OCI-LY1 (cell line): ENCODE results near the gene SLC22A3.

ENCODE experiments used
- H2AFZ ChIP-seq: fragments of 200-600 bp; sonication (generic), shearing (Covaris generic); 2 replicates; pipeline ENCODE4 v1.6.0; 2014; ENCODE audit warnings: antibody characterized with exemption, mild to moderate bottlenecking, low read length
- H3F3A ChIP-seq: fragments of 200-600 bp; sonication (generic), shearing (Covaris generic); 2 replicates; pipeline ENCODE4 v1.6.0; 2014; ENCODE audit warnings: mild to moderate bottlenecking, antibody characterized with exemption, low read length, moderate library complexity; ENCODE audit not compliant: insufficient read depth
- H3K27ac ChIP-seq: fragments of 200-600 bp; sonication (generic); 2 replicates; pipeline ENCODE4 v1.5.1; 2014; ENCODE audit warnings: low read length, mixed run types, mild to moderate bottlenecking, low read depth; ENCODE audit not compliant: poor library complexity, severe bottlenecking
- H3K27me3 ChIP-seq: fragments of 200-600 bp; sonication (generic); 2 replicates; pipeline ENCODE4 v1.6.0; 2014; ENCODE audit warnings: antibody characterized with exemption, mild to moderate bottlenecking, low read length, moderate library complexity; ENCODE audit not compliant: insufficient read depth
- H3K36me3 ChIP-seq: fragments of 200-600 bp; sonication (generic); 2 replicates; pipeline ENCODE4 v1.6.1; 2014; ENCODE audit warnings: mild to moderate bottlenecking, antibody characterized with exemption, low read length, moderate library complexity, mixed read lengths; ENCODE audit not compliant: insufficient read depth
- H3K4me1 ChIP-seq: fragments of 200-600 bp; sonication (generic); 2 replicates; pipeline ENCODE4 v1.5.1; 2014; ENCODE audit warnings: mild to moderate bottlenecking, low read length, moderate library complexity; ENCODE audit not compliant: insufficient read depth, severe bottlenecking
- H3K4me2 ChIP-seq: fragments of 200-600 bp; sonication (generic), shearing (Covaris generic); 2 replicates; pipeline ENCODE4 v1.6.1; 2014; ENCODE audit warnings: low read length
- H3K4me3 ChIP-seq: fragments of 200-600 bp; sonication (generic); 2 replicates; pipeline ENCODE4 v1.5.1; 2014; ENCODE audit warnings: low read length, low read depth, mild to moderate bottlenecking, mixed read lengths; ENCODE audit not compliant: poor library complexity, severe bottlenecking
- H3K79me2 ChIP-seq: fragments of 200-600 bp; shearing (Covaris generic); 2 replicates; pipeline ENCODE4 v1.6.1; 2016; ENCODE audit warnings: mixed run types, low read length, mixed read lengths; ENCODE audit not compliant: insufficient read depth
- H3K9ac ChIP-seq: fragments of 200-600 bp; sonication (generic), shearing (Covaris generic); 2 replicates; pipeline ENCODE4 v1.6.1; 2014; ENCODE audit warnings: mild to moderate bottlenecking, low read length, mixed read lengths
- H3K9me2 ChIP-seq: fragments of 200-600 bp; sonication (generic), shearing (Covaris generic); 2 replicates; pipeline ENCODE4 v1.6.1; 2014; ENCODE audit warnings: low read depth, mild to moderate bottlenecking, low read length, mixed read lengths
- H3K9me3 ChIP-seq: fragments of 200-600 bp; shearing (Covaris generic); 2 replicates; pipeline ENCODE4 v1.6.1; 2014; ENCODE audit warnings: low read length, mixed read lengths
- H4K20me1 ChIP-seq: fragments of 200-600 bp; sonication (generic), shearing (Covaris generic); 2 replicates; pipeline ENCODE4 v1.6.0; 2016; ENCODE audit warnings: mild to moderate bottlenecking, low read length; ENCODE audit not compliant: insufficient read depth
- CTCF ChIP-seq: fragments of 200-600 bp; sonication (generic), shearing (Covaris generic); IDR thresholded peaks from 2 replicates; pipeline ENCODE4 v1.5.1; 2017; ENCODE audit warnings: mild to moderate bottlenecking, antibody characterized with exemption, low read length, moderate library complexity, mixed read lengths
- EZH2 ChIP-seq: fragments of 200-600 bp; sonication (generic), shearing (Covaris generic); IDR thresholded peaks from 2 replicates; pipeline ENCODE4 v1.8.0; 2017; ENCODE audit warnings: borderline replicate concordance, mixed run types, mild to moderate bottlenecking, antibody characterized with exemption, low read length, moderate library complexity, mixed read lengths

Gene SLC22A3

GRCh38 chr6:160396292-160396691 lies 48.1 kb downstream of the SLC22A3 start:
- no peak overlapping the region for H3K9ac ChIP-seq
- no peaks in the 10 kb centered on the region for H3K27me3 ChIP-seq
- no peak overlapping the region for H2AFZ ChIP-seq
- H3K36me3 ChIP-seq: no peaks in the 10 kb centered on the region
- H3K79me2 ChIP-seq: no peaks in the 10 kb centered on the region
- H3F3A ChIP-seq: no peaks in the 10 kb centered on the region
- no peak overlapping the region for H3K4me2 ChIP-seq
- H4K20me1 ChIP-seq: no peaks in the 10 kb centered on the region
- TF ChIP-seq EZH2 (no peak), CTCF (no peak)
- H3K9me3 ChIP-seq: no peaks in the 10 kb centered on the region
- H3K9me2 ChIP-seq: no peaks in the 10 kb centered on the region
- H3K4me1 ChIP-seq: peaks cover 3% of the 10 kb centered on the region
- H3K27ac ChIP-seq: no peak overlapping the region
- no peak overlapping the region for H3K4me3 ChIP-seq

GRCh38 chr6:160398674-160399271 lies 50.6 kb downstream of the SLC22A3 start:
- Histone ChIP-seq H3K27ac (no peak overlapping the region), H3K4me3 (no peak overlapping the region), H3K79me2 (no peaks in the 10 kb centered on the region), H3K4me2 (no peak overlapping the region), H3K27me3 (no peaks in the 10 kb centered on the region), H3K9ac (no peak overlapping the region), H3F3A (no peaks in the 10 kb centered on the region), H2AFZ (no peak overlapping the region), H3K4me1 (peaks cover 3% of the 10 kb centered on the region), H3K9me2 (no peaks in the 10 kb centered on the region), H3K36me3 (no peaks in the 10 kb centered on the region), H4K20me1 (no peaks in the 10 kb centered on the region), H3K9me3 (no peaks in the 10 kb centered on the region)
- no peak for TF ChIP-seq EZH2
- no peak for TF ChIP-seq CTCF

GRCh38 chr6:160400446-160400845 lies 52.3 kb downstream of the SLC22A3 start:
- no peaks in the 10 kb centered on the region for H3K36me3 ChIP-seq
- H3K9me3 ChIP-seq: no peaks in the 10 kb centered on the region
- H4K20me1 ChIP-seq: no peaks in the 10 kb centered on the region
- H3K4me2 ChIP-seq: no peak overlapping the region
- no peaks in the 10 kb centered on the region for H3K79me2 ChIP-seq
- no peak for TF ChIP-seq CTCF
- no peaks in the 10 kb centered on the region for H3F3A ChIP-seq
- no peak overlapping the region for H3K27ac ChIP-seq
- H3K27me3 ChIP-seq: no peaks in the 10 kb centered on the region
- H3K4me1 ChIP-seq: peaks cover 3% of the 10 kb centered on the region
- H3K4me3 ChIP-seq: no peak overlapping the region
- no peak overlapping the region for H2AFZ ChIP-seq
- H3K9ac ChIP-seq: no peak overlapping the region
- no peaks in the 10 kb centered on the region for H3K9me2 ChIP-seq
